ENCODE data around the gene LDB2. TPM values are rescaled to one million over a fixed set of nuclear protein-coding genes. Genes with fewer than 3 reads are reported as not detected.

LDB2 gene
- total and polyA plus RNA-seq, 2 donors (not counting 3 experiments of a cell fraction or from before 2014, with no cell fraction given), result 127 to 223 TPM

GRCh38 chr4:16545656-16546055 lies 352.8 kb downstream of the LDB2 start:
- POLR2A ChIA-PET, result no interaction called here
- FAIRE-seq, result no peak
- no peaks in the 10 kb centered on the region for H3K4me1 ChIP-seq (ENCODE audit: control insufficient read depth, extremely low read depth, insufficient read depth, low read length)
- CTCF ChIA-PET, result no interaction called here
- H4K20me1 ChIP-seq (replicated peaks; ENCODE audit: control insufficient read depth, extremely low read depth, insufficient read depth, low read length), result no peaks in the 10 kb centered on the region
- H3K9ac ChIP-seq (replicated peaks; ENCODE audit: extremely low read depth, insufficient read depth, low read length), result no peak overlapping the region
- H3K9me1 ChIP-seq (replicated peaks; ENCODE audit: control insufficient read depth, extremely low read depth, insufficient read depth, low read length), result no peaks in the 10 kb centered on the region
- H3K9me3 ChIP-seq (replicated peaks; ENCODE audit: control insufficient read depth, insufficient read depth, low read length), result no peaks in the 10 kb centered on the region
- TF ChIP-seq POLR2A (IDR thresholded peaks at IDR 0.05; ENCODE audit: low read depth, low read length) (no peak), POLR2AphosphoS5 (IDR thresholded peaks at IDR 0.05; ENCODE audit: insufficient read depth, low read depth, low read length) (no peak), MAX (IDR thresholded peaks at IDR 0.05; ENCODE audit: insufficient read depth, insufficient read length) (no peak), MYC (IDR thresholded peaks at IDR 0.05; ENCODE audit: low read depth, low read length) (no peak), GATA2 (IDR thresholded peaks at IDR 0.05; ENCODE audit: insufficient read depth, insufficient read length, low read depth, low read length) (no peak), JUN (IDR thresholded peaks at IDR 0.05; ENCODE audit: borderline replicate concordance, insufficient read depth, insufficient read length, low read depth) (no peak)
- no peaks in the 10 kb centered on the region for H3K27me3 ChIP-seq (ENCODE audit: control insufficient read depth in 2 of 2, insufficient read depth in 2 of 2, low read length in 2 of 2)
- H3K4me2 ChIP-seq (ENCODE audit: insufficient read depth, low read length), result no peak overlapping the region
- no peak overlapping the region for H3K27ac ChIP-seq (ENCODE audit: insufficient read depth, low read depth, low read length)
- H2AFZ ChIP-seq (ENCODE audit: low read depth, low read length), result no peak overlapping the region
- H3K36me3 ChIP-seq (ENCODE audit: control insufficient read depth in 2 of 2, extremely low read depth in 1 of 2, insufficient read depth in 2 of 2, low read length in 2 of 2), result no peaks in the 10 kb centered on the region
- BruUV-seq (replicated peaks), result no TSS peak
- no peak overlapping the region for H3K4me3 ChIP-seq (replicated peaks in 1 of 3; ENCODE audit: insufficient read depth in 1 of 3, low read depth in 1 of 3, low read length in 3 of 3)
- no peaks in the 10 kb centered on the region for H3K79me2 ChIP-seq (ENCODE audit: control insufficient read depth, insufficient read depth, low read length)
- no peak for DNase-seq (ENCODE audit: low read depth, low spot score)
- dilution Hi-C loops (cut with MboI; ENCODE audit: extremely low pct_ligation_motif_present, low sequenced_read_pairs), result no loop called here
- intact Hi-C loops (cut with micrococcal nuclease), result no loop called here

GRCh38 chr4:16544869-16545268 lies 353.6 kb downstream of the LDB2 start:
- no peak overlapping the region for H3K9ac ChIP-seq (replicated peaks; ENCODE audit: extremely low read depth, insufficient read depth, low read length)
- H3K9me1 ChIP-seq (replicated peaks; ENCODE audit: control insufficient read depth, extremely low read depth, insufficient read depth, low read length), result no peaks in the 10 kb centered on the region
- no peak overlapping the region for H3K4me3 ChIP-seq (replicated peaks in 1 of 3; ENCODE audit: insufficient read depth in 1 of 3, low read depth in 1 of 3, low read length in 3 of 3)
- H3K9me3 ChIP-seq (replicated peaks; ENCODE audit: control insufficient read depth, insufficient read depth, low read length), result no peaks in the 10 kb centered on the region
- H4K20me1 ChIP-seq (replicated peaks; ENCODE audit: control insufficient read depth, extremely low read depth, insufficient read depth, low read length), result no peaks in the 10 kb centered on the region
- no peaks in the 10 kb centered on the region for H3K36me3 ChIP-seq (ENCODE audit: control insufficient read depth in 2 of 2, extremely low read depth in 1 of 2, insufficient read depth in 2 of 2, low read length in 2 of 2)
- no peak overlapping the region for H3K4me2 ChIP-seq (ENCODE audit: insufficient read depth, low read length)
- intact Hi-C loops (cut with micrococcal nuclease) (no loop called here), dilution Hi-C loops (cut with MboI; ENCODE audit: extremely low pct_ligation_motif_present, low sequenced_read_pairs) (no loop called here)
- no peak overlapping the region for H3K27ac ChIP-seq (ENCODE audit: insufficient read depth, low read depth, low read length)
- FAIRE-seq (no peak), DNase-seq (ENCODE audit: low read depth, low spot score) (no peak)
- H2AFZ ChIP-seq (ENCODE audit: low read depth, low read length), result no peak overlapping the region
- no peaks in the 10 kb centered on the region for H3K27me3 ChIP-seq (ENCODE audit: control insufficient read depth in 2 of 2, insufficient read depth in 2 of 2, low read length in 2 of 2)
- POLR2A ChIA-PET, result no interaction called here
- CTCF ChIA-PET, result no interaction called here
- BruUV-seq (replicated peaks), result no TSS peak
- TF ChIP-seq CTCF (IDR thresholded peaks at IDR 0.05; ENCODE audit: extremely low read depth in 1 of 2, insufficient read depth in 1 of 2, low read depth in 1 of 2, low read length in 2 of 2) (no peak), MYC (IDR thresholded peaks at IDR 0.05; ENCODE audit: low read depth, low read length) (no peak), POLR2A (IDR thresholded peaks at IDR 0.05; ENCODE audit: low read depth, low read length) (no peak), GATA2 (IDR thresholded peaks at IDR 0.05; ENCODE audit: insufficient read depth, insufficient read length, low read depth, low read length) (no peak), MAX (IDR thresholded peaks at IDR 0.05; ENCODE audit: insufficient read depth, insufficient read length) (no peak), JUN (IDR thresholded peaks at IDR 0.05; ENCODE audit: borderline replicate concordance, insufficient read depth, insufficient read length, low read depth) (no peak), POLR2AphosphoS5 (IDR thresholded peaks at IDR 0.05; ENCODE audit: insufficient read depth, low read depth, low read length) (no peak), EZH2 (IDR thresholded peaks at IDR 0.05; ENCODE audit: borderline replicate concordance, low read depth, low read length, severe bottlenecking) (no peak), FOS (IDR thresholded peaks at IDR 0.05; ENCODE audit: borderline replicate concordance, insufficient read depth, low read length) (no peak)
- no peaks in the 10 kb centered on the region for H3K79me2 ChIP-seq (ENCODE audit: control insufficient read depth, insufficient read depth, low read length)
- no peaks in the 10 kb centered on the region for H3K4me1 ChIP-seq (ENCODE audit: control insufficient read depth, extremely low read depth, insufficient read depth, low read length)
